Activated CD4-positive, CD25-positive, alpha-beta regulatory T cell (primary cell): Measurements from ENCODE around the gene SLC25A13.
"Not testable (repeated sequence)": the region's sequence is repeated elsewhere in the genome, so short reads cannot be mapped to it uniquely, and the experiment has no call there.

Experiments used
- DNase-seq, 4 experiments: peaks; one replicate each; lab custom pipeline; 2025; lab: John Stamatoyannopoulos, UW

SLC25A13 gene

GRCh38 chr7:96297446-96297845 lies 24.5 kb downstream of the SLC25A13 start:
- DNase-seq, result not testable (repeated sequence)

GRCh38 chr7:96293911-96294310 lies 28.0 kb downstream of the SLC25A13 start:
- not testable (repeated sequence) for DNase-seq

GRCh38 chr7:96287559-96287958 lies 34.3 kb downstream of the SLC25A13 start:
- no peak for DNase-seq

GRCh38 chr7:96287132-96287531 lies 34.8 kb downstream of the SLC25A13 start:
- DNase-seq, result no peak

GRCh38 chr7:96285579-96285978 lies 36.3 kb downstream of the SLC25A13 start:
- peak in 1 of 4 experiments; percentile 2 for DNase-seq

- DNase-seq, result no peak
Observed at GRCh38 chr7:96284835-96285234, 37.1 kb downstream of the SLC25A13 start.

GRCh38 chr7:96284240-96284639 lies 37.7 kb downstream of the SLC25A13 start:
- no peak for DNase-seq

- no peak for DNase-seq
Observed at GRCh38 chr7:96282835-96283234, 39.1 kb downstream of the SLC25A13 start.

- DNase-seq, result no peak
Observed at GRCh38 chr7:96277921-96278320, 44.0 kb downstream of the SLC25A13 start.

- no peak for DNase-seq
Observed at GRCh38 chr7:96276019-96276418, 45.9 kb downstream of the SLC25A13 start.

- no peak for DNase-seq
Observed at GRCh38 chr7:96273716-96274115, 48.2 kb downstream of the SLC25A13 start.

- DNase-seq, result no peak
Observed at GRCh38 chr7:96269246-96269994, 52.5 kb downstream of the SLC25A13 start.

- no peak for DNase-seq
Observed at GRCh38 chr7:96266580-96266979, 55.3 kb downstream of the SLC25A13 start.

GRCh38 chr7:96266015-96266414 lies 55.9 kb downstream of the SLC25A13 start:
- DNase-seq, result no peak

GRCh38 chr7:96253964-96254363 lies 67.9 kb downstream of the SLC25A13 start:
- no peak for DNase-seq

GRCh38 chr7:96253441-96253840 lies 68.5 kb downstream of the SLC25A13 start:
- DNase-seq, result no peak

GRCh38 chr7:96250776-96251361 lies 71.0 kb downstream of the SLC25A13 start:
- DNase-seq, result no peak

GRCh38 chr7:96248405-96248804 lies 73.5 kb downstream of the SLC25A13 start:
- no peak for DNase-seq

- no peak for DNase-seq
Observed at GRCh38 chr7:96246919-96247318, 75.0 kb downstream of the SLC25A13 start.

GRCh38 chr7:96244992-96245292 lies 77.0 kb downstream of the SLC25A13 start:
- DNase-seq, result no peak

GRCh38 chr7:96244244-96244991 lies 77.5 kb downstream of the SLC25A13 start:
- no peak for DNase-seq

GRCh38 chr7:96243241-96243640 lies 78.7 kb downstream of the SLC25A13 start:
- DNase-seq, result no peak

GRCh38 chr7:96241855-96242254 lies 80.0 kb downstream of the SLC25A13 start:
- DNase-seq, result no peak
